K562 (cell line): Measurements from ENCODE around the gene SYNCRIP. TPM values are rescaled to one million over a fixed set of nuclear protein-coding genes. Genes with fewer than 3 reads are reported as not detected.
A peak's percentile ranks its signal among the peaks of the same experiment; 100 is the strongest.

ENCODE experiments used
- MXI1 ChIP-seq: IDR thresholded peaks from 2 replicates; pipeline ENCODE4 v1.6.1; 2011; ENCODE audit warnings: low read depth, mild to moderate bottlenecking, improper control_type of control experiment, low read length
- NCOA1 ChIP-seq: fragments of 450-650 bp; IDR thresholded peaks from 2 replicates; pipeline ENCODE4 v1.6.1; 2016; ENCODE audit warnings: low read depth
- NFE2 ChIP-seq: IDR thresholded peaks from 2 replicates; pipeline ENCODE4 v1.6.1; 2014; ENCODE audit warnings: antibody characterized with exemption, low read depth
- NFRKB ChIP-seq: fragments of 450-650 bp; IDR thresholded peaks from 2 replicates; pipeline ENCODE4 v1.6.1; 2016; ENCODE audit warnings: low read depth
- PHTF2 ChIP-seq: fragments of 250-450 bp; sonication (Bioruptor Pico); IDR thresholded peaks from 2 replicates; pipeline ENCODE4 v1.5.0; 2021; ENCODE audit warnings: mild to moderate bottlenecking
- PTBP1 ChIP-seq: fragments of 200-400 bp; formaldehyde crosslinking; IDR thresholded peaks from 2 replicates; pipeline ENCODE4 v1.6.1; 2017; ENCODE audit warnings: low read depth, low read length
- SRSF7 ChIP-seq: fragments of 200-400 bp; formaldehyde crosslinking; optimal IDR thresholded peaks from 2 replicates; pipeline ENCODE3; 2017; ENCODE audit warnings: mild to moderate bottlenecking, low read depth, low read length
- TCF3 ChIP-seq: sonication (generic); formaldehyde crosslinking; IDR thresholded peaks from 2 replicates; pipeline ENCODE4 v1.4.0; 2020; ENCODE audit warnings: mild to moderate bottlenecking, missing genetic modification reagents
- TGIF2 ChIP-seq: sonication (generic); formaldehyde crosslinking; IDR thresholded peaks from 2 replicates; pipeline ENCODE4 v1.8.1; 2022; ENCODE audit warnings: mild to moderate bottlenecking, missing genetic modification reagents, moderate library complexity
- ZNF232 ChIP-seq: sonication (generic); formaldehyde crosslinking; IDR thresholded peaks from 2 replicates; pipeline ENCODE4 v1.8.0; 2022; ENCODE audit warnings: mild to moderate bottlenecking, missing genetic modification reagents
- ZNF431 ChIP-seq: sonication (generic); formaldehyde crosslinking; IDR thresholded peaks from 2 replicates; pipeline ENCODE4 v1.8.0; 2022; ENCODE audit warnings: mild to moderate bottlenecking, missing genetic modification reagents
- polyA plus RNA-seq, 8 experiments: library from polyadenylated mRNA; depleted of rRNA in 4 of 8; stranded (reverse) in 5 of 8; unstranded in 3 of 8; fragments of >200 nt; fragmentation: Nextera tagmentation in 2 of 8; fragmentation: Illumina TruSeq in 1 of 8; extraction: Ambion mirVana in 2 of 8; extraction: Trizol in 1 of 8; gene quantifications; 2 replicates each; pipeline versions ENCODE4 v1.2.1 to v1.2.3, GENCODE V29; 2011 to 2014; ENCODE audit warnings: inconsistent platforms in 1 of 8, missing spikeins in 1 of 8
- total RNA-seq, 7 experiments: library from RNA; depleted of rRNA in 6 of 7; stranded (reverse); fragments of >200 nt in 6 of 7; fragmentation: Illumina TruSeq in 2 of 7; extraction: Trizol in 2 of 7; gene quantifications; 2 replicates each; pipeline versions ENCODE4 v1.2.1 to v1.2.3, GENCODE V29; 2011 to 2021; ENCODE audit warnings: low replicate concordance in 1 of 7
- TF ChIP-seq, protein P1 (sequence below), 2 experiments: fragments of 450-650 bp; IDR thresholded peaks; 2 replicates each; pipeline ENCODE4 v1.6.1; 2018; ENCODE audit warnings: mild to moderate bottlenecking in 2 of 2, low read depth in 1 of 2; ENCODE audit not compliant: partially characterized antibody in 2 of 2
- TF ChIP-seq, protein P2 (sequence below), 2 experiments: fragments of 450-650 bp in 1 of 2; IDR thresholded peaks; 2 replicates each; pipeline ENCODE4 v1.6.1; 2011 to 2017; ENCODE audit warnings: low read depth in 2 of 2, antibody characterized with exemption in 1 of 2, borderline replicate concordance in 1 of 2, low read length in 1 of 2, mild to moderate bottlenecking in 1 of 2, mixed read lengths in 1 of 2; ENCODE audit not compliant: control insufficient read depth in 1 of 2
- TF ChIP-seq, protein P3 (sequence below): fragments of 450-650 bp; IDR thresholded peaks from 2 replicates; pipeline ENCODE4 v1.6.1; 2016
- TF ChIP-seq, protein P4 (sequence below), 2 experiments: fragments of 450-650 bp; IDR thresholded peaks; 2 replicates each; pipeline ENCODE4 v1.6.1; 2016
- TF ChIP-seq, protein P5 (sequence below): fragments of 450-650 bp; formaldehyde crosslinking; IDR thresholded peaks from 2 replicates; pipeline ENCODE4 v1.4.0; 2022; ENCODE audit warnings: missing genetic modification characterization

SYNCRIP gene
- total and polyA plus RNA-seq, 9 of the 15 experiments (the other 6 are each of a cell fraction or from before 2014, with no cell fraction given): 46.5 to 295 (median 140) TPM

DNA sequence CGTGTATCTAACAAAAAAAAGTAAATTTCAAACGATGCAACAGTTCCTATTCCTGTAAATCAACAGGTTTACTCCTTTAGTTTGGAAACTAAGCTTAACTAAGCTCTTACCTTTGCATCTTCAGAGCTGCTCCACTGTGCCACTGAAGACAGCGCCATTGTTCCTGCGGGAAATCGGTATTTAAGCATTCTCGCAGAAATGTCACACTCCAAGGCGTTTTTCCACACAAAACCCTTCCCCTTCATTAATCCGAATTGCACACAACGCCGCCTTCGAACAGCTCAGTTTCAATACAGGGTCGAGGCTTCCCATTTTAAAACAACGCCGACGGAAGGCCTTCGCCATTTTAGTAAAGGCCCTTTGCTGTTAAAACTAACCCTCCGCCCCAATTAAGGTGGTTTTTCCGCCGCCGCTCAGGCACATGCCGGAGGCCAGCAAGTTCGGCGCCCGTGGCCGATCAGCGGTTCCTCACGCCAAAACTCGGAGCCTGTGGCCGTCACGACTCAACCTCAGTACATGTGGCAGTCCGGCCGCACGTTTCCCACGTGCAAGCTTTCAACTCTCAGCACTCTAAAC lies 35.4 kb upstream of the SYNCRIP start (continued):
- TF ChIP-seq, protein P1, sequence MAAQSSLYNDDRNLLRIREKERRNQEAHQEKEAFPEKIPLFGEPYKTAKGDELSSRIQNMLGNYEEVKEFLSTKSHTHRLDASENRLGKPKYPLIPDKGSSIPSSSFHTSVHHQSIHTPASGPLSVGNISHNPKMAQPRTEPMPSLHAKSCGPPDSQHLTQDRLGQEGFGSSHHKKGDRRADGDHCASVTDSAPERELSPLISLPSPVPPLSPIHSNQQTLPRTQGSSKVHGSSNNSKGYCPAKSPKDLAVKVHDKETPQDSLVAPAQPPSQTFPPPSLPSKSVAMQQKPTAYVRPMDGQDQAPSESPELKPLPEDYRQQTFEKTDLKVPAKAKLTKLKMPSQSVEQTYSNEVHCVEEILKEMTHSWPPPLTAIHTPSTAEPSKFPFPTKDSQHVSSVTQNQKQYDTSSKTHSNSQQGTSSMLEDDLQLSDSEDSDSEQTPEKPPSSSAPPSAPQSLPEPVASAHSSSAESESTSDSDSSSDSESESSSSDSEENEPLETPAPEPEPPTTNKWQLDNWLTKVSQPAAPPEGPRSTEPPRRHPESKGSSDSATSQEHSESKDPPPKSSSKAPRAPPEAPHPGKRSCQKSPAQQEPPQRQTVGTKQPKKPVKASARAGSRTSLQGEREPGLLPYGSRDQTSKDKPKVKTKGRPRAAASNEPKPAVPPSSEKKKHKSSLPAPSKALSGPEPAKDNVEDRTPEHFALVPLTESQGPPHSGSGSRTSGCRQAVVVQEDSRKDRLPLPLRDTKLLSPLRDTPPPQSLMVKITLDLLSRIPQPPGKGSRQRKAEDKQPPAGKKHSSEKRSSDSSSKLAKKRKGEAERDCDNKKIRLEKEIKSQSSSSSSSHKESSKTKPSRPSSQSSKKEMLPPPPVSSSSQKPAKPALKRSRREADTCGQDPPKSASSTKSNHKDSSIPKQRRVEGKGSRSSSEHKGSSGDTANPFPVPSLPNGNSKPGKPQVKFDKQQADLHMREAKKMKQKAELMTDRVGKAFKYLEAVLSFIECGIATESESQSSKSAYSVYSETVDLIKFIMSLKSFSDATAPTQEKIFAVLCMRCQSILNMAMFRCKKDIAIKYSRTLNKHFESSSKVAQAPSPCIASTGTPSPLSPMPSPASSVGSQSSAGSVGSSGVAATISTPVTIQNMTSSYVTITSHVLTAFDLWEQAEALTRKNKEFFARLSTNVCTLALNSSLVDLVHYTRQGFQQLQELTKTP (IDR thresholded peaks at IDR 0.05; ENCODE audit: low read depth in 1 of 2, partially characterized antibody in 2 of 2): no peak
- TF ChIP-seq ZNF232: peak; percentile 73; the same call in 1 of the 2 replicates
- TF ChIP-seq ZNF431 (CRISPR knock-in tag): peak; percentile 75; the same call in 1 of the 2 replicates
- TF ChIP-seq, protein P2, sequence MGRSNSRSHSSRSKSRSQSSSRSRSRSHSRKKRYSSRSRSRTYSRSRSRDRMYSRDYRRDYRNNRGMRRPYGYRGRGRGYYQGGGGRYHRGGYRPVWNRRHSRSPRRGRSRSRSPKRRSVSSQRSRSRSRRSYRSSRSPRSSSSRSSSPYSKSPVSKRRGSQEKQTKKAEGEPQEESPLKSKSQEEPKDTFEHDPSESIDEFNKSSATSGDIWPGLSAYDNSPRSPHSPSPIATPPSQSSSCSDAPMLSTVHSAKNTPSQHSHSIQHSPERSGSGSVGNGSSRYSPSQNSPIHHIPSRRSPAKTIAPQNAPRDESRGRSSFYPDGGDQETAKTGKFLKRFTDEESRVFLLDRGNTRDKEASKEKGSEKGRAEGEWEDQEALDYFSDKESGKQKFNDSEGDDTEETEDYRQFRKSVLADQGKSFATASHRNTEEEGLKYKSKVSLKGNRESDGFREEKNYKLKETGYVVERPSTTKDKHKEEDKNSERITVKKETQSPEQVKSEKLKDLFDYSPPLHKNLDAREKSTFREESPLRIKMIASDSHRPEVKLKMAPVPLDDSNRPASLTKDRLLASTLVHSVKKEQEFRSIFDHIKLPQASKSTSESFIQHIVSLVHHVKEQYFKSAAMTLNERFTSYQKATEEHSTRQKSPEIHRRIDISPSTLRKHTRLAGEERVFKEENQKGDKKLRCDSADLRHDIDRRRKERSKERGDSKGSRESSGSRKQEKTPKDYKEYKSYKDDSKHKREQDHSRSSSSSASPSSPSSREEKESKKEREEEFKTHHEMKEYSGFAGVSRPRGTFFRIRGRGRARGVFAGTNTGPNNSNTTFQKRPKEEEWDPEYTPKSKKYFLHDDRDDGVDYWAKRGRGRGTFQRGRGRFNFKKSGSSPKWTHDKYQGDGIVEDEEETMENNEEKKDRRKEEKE (IDR thresholded peaks at IDR 0.05; ENCODE audit: borderline replicate concordance in 1 of 2, control insufficient read depth in 1 of 2, low read depth in 2 of 2, low read length in 1 of 2): peak in 1 of 2 experiments; percentile 73; a peak in 1 of 4 replicates
- TF ChIP-seq MXI1: peak; percentile 54; the same call in 1 of the 2 replicates
- TF ChIP-seq, protein P3, sequence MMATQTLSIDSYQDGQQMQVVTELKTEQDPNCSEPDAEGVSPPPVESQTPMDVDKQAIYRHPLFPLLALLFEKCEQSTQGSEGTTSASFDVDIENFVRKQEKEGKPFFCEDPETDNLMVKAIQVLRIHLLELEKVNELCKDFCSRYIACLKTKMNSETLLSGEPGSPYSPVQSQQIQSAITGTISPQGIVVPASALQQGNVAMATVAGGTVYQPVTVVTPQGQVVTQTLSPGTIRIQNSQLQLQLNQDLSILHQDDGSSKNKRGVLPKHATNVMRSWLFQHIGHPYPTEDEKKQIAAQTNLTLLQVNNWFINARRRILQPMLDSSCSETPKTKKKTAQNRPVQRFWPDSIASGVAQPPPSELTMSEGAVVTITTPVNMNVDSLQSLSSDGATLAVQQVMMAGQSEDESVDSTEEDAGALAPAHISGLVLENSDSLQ: no peak
- no peak for TF ChIP-seq TGIF2 (CRISPR knock-in tag)
- TF ChIP-seq PTBP1: no peak
- TF ChIP-seq NFRKB: peak; percentile 18; the same call in 1 of the 2 replicates
- TF ChIP-seq NFE2: no peak
- TF ChIP-seq SRSF7: no peak
- peak; percentile 22; the same call in 1 of the 2 replicates for TF ChIP-seq TCF3 (CRISPR knock-in tag)
- TF ChIP-seq, protein P4, sequence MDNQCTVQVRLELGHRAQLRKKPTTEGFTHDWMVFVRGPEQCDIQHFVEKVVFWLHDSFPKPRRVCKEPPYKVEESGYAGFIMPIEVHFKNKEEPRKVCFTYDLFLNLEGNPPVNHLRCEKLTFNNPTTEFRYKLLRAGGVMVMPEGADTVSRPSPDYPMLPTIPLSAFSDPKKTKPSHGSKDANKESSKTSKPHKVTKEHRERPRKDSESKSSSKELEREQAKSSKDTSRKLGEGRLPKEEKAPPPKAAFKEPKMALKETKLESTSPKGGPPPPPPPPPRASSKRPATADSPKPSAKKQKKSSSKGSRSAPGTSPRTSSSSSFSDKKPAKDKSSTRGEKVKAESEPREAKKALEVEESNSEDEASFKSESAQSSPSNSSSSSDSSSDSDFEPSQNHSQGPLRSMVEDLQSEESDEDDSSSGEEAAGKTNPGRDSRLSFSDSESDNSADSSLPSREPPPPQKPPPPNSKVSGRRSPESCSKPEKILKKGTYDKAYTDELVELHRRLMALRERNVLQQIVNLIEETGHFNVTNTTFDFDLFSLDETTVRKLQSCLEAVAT (IDR thresholded peaks at IDR 0.05): peak in 1 of 2 experiments; percentile 80; a peak in 2 of 4 replicates
- TF ChIP-seq PHTF2: peak; percentile 93; the same call in 1 of the 2 replicates
- TF ChIP-seq NCOA1: peak; percentile 26; the same call in 1 of the 2 replicates
- TF ChIP-seq, protein P5, sequence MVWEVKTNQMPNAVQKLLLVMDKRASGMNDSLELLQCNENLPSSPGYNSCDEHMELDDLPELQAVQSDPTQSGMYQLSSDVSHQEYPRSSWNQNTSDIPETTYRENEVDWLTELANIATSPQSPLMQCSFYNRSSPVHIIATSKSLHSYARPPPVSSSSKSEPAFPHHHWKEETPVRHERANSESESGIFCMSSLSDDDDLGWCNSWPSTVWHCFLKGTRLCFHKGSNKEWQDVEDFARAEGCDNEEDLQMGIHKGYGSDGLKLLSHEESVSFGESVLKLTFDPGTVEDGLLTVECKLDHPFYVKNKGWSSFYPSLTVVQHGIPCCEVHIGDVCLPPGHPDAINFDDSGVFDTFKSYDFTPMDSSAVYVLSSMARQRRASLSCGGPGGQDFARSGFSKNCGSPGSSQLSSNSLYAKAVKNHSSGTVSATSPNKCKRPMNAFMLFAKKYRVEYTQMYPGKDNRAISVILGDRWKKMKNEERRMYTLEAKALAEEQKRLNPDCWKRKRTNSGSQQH: no peak
